GM21528 (cell line): ENCODE data around the gene SSR1.

Source experiments
- ATAC-seq: cut with Tn5 transposase; IDR thresholded peaks from one replicate; pipeline ENCODE4 v1.9.1; 2021; ENCODE audit warnings: mild to moderate bottlenecking, moderate library complexity; ENCODE audit not compliant: unreplicated experiment, low FRiP score

Gene SSR1

DNA sequence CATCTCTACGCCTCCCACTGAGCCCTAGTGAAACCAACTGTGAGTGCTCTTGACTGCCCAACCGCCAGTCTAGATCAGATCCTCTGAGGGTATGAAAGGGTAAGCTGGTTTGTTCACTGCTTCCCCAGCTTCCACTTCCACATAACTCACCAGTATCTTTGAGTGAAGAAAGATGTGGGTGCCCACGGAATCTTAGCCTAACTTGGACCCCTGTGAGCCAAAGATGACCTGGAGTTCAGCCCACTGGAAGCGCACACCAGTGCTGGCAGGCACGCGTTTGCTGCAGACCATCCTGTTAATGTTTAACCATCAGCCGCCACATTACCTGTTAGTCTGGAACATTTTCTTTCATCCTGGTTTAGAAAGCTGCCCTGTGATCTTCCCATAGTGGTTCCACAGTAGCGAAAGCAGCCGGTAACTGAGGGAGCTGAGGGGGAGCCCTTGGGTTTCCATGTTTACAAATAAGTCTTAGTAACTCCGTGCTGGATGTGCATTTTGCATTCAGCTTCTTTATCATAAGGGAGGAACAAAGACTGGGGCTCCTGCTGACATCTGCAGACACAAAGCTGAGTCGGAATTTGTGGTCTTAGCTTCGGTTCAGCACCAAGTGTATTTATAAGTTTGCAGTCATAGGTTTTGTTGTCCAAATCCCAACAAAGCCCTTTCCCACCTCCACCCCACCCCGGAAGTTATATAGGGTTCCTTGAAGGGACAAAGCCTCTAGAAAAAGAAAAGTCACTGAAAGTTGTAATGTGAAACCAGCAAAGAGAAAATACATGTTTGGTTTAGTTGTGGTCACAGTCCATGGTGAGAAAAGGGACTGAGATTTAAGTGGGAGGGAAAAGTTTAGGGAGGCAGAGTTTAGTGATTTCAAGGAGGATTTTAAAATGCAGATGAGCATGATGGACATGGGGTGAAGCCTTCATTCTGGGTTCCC is 71.0 kb downstream of the SSR1 start:
- no peak for ATAC-seq

DNA sequence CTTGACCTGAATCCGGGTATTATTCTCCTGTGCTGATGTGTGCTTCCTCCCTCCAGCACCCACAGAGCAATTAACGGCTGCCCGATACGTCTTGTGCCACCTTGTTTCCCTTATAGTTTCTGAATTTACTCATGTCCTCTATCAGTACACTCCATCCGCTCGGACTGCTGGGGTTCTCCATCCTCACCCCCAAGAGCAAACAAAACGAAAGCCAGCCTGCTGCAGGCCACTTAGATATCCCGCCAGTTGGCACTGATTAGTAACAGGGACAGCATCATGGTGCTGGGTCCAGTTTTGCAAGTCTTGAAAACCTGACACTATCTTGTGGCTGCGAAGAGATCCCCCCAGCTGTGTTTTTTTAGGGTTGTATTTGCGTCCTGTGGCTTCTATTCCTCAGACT is 71.8 kb downstream of the SSR1 start:
- ATAC-seq, result no peak

DNA sequence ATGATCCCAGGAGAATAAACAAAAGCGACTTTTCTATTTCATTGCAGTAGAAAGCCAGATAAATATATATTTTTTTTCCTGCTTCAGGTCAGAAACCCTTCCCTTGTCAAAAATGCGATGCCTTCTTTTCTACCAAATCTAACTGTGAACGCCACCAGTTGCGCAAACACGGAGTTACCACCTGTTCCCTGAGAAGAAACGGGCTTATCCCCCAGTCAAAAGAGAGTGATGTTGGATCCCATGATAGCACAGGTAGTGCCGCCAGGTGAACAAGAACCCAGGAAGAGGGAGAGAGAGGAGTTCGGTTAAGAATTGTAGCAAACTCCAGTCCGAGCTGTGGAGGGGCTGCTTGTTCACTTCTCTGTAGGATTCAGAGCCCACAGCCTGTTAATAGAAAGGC is 72.6 kb downstream of the SSR1 start:
- no peak for ATAC-seq

DNA sequence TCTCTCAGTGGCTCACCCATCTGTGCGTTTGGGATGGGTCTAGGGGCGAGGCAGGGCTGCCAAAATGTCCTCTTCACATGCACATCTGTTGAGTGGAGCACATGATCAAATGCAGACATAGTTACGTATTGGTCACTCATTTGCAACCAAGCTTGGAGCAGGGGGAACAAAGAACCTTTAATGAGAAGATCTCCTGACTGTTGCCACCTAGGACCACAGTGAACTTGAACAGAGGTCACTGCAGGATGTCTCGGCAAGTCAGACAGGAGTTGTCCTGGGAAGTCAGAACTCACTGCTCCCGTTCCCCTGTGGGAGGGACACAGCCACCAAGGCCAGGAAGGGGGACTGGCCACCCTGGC is 73.4 kb downstream of the SSR1 start:
- no peak for ATAC-seq

DNA sequence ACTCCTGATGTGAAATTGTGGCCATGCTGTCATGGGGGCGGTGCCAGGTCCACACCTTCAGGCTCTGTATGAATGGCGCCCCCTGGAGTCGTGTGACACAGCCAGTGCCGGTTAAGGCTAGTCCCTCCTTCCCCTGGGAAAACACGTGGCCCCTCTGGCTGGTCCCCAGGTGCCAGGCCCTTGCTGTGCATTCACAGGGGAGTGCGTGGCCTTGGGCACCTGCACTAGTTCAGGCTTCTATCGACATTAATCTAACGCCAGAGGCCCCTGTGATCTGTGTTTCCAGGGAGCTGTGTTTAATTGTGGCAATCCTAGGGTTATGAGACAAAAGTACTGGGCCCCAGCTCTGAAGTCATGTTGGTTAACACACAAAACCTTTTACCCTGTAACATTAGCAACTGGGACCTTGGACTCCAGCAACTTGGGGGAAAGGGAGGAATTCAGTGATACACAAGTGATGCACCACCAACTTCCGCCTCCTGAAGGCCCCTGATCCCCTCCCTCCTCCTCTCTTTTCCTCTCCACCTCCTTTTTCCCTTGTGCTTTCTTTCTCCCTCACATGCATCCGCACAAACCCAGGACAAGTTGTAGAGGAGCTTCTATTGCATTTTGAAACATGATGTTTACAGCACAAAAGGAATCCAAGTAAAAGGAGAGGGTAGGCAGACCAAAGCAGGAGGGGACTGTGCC is 74.0 kb downstream of the SSR1 start:
- no peak for ATAC-seq

DNA sequence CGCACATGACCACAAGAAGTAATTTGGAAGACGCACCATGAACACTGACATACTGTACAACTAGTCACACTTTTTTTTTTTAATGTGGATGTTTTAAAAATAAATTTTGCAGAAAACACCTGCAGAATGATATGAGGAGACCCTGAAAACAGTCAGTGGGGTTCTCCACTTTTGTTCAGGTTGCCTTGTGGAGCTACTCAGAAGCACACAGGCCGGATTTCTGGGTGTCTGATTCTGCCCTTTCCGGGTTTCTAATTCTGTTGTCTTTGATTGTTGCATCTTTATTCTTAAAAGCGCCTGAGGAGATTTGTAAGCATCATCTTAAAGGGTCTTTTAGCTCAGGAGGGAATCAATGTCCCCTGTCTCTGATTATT is 74.5 kb downstream of the SSR1 start:
- ATAC-seq, result no peak

DNA sequence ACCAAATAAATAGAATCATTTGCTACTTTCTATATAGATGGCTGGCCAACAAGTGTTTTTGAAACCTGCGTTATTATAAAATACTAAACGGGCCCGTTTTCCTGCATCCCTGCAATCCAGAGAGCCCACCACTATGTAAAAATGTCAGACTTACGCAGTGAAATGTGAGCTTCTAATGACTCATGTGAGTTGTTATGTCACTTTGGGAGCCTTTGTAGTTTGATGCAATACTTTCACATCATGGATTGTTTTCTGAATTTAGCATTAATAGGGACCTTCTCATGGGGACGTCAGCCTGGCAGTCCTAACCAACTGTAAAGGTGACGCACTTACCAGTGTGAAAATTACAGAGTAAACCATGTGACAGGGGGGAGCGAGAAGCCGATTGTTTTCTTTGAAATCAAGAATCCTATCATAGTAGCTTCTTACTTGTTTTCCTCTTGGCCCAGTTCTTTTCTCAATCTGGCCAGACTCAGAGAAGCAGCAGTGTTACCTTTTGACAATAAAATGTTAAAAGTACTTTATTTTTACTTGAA is 75.3 kb downstream of the SSR1 start:
- ATAC-seq, result no peak

DNA sequence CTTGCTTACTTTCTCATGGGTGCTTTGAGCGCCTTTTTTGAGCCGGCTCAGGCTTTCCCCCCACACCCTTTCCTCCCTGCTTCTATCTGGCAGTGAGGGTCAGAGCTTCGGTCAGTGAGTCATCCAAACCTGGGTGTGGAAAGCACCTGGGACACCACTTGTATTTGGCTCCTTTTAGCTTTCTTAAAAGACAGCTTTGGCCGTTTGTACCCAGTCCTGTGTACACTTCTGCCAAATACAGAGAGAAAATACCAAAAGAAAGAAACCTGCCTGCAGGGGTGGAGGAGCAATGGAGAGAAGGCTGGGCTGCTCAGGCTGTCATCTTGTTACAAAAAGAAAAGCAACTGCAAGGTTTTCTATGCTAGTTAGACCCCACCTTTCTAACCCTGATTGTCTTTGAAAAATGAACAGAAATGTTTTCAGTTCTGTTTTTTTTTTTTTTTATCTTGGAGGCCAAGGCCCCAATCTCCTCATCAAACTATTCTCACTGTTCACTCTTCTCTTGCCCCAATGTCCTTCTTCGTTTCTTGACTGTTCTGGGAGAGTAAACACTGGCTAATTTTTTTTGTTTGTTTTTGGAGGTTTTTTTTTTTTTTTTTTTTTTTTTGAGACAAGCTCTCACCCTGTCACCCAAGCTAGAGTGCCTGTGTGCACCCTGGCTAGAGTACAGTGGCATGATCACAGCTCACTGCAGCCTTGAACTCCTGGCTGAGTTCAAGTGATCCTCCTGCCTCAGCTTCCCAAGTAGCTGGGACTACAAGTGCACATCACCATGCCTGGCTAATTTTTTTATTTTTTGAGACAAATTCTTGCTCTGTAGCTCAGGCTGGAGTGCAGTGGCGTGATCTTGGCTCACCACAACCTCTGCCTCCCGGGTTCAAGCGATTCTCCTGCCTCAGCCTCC is 76.4 kb downstream of the SSR1 start:
- ATAC-seq, result peak; percentile 54

DNA sequence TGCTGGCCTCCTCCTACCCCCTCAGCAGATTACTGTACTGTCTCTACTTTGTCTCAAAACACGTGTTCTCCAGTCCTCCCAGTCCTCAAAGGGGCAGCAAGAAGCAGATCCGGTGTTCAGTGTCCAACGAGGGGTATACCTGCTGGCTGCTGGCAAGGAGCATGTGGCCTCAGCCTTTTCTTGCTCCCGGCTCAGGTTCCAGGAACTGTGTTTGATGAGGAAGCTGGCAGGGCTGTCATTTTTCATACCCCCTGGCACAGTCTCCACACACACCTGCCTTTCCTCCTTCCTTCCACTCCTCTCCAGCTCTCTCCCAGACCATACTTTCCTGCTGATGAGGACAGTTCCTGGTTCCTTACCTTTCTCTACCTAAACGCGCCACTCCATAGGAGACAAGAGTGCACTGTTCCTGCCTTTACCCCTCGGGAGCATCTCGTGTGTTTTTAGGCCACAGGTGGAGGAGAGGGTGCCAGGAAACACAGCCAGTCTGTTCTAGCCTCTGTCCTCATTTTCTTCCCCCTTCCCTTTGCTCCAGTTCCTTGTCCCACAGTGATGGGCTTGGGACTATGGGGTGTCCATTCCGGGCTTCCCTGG is 77.2 kb downstream of the SSR1 start:
- peak; percentile 9 for ATAC-seq

DNA sequence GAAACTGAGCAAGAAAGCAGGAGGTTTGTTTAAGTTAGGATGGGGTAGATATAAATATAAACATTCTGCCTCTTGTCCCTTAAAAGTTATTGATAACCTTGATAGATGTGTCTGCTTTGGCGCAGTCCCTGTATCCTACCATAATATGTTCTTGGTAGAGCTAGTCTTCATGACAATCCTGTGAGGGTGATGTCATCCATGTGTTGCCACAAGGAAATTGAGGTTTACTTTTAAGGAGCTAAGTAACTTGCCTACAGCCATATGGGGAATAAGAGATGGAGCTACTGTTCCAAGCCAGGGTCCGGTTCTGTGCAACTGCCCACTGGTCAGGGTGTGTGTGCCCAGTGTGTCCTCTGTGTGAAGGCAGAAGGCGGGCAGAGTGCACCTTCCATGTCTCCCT is 78.5 kb downstream of the SSR1 start:
- no peak for ATAC-seq

DNA sequence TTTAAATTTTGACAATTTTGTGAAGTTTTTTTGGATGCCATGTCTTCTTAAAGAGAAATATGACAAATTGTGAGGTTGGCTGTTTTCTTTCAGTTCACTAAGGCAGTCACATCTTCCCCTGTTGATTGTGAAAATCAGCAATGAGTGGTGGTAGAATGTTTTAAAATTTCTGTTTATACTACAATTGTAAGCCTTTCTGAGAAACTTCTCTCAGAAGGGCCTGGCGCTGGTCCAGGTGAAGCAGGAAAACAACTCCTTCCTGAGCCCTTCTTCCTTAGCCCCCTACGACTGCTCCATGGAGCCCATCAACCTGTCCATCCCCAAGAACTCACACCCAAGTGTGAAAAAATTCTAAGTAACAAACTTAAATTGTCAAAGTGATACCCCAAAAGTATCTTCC is 80.6 kb downstream of the SSR1 start:
- no peak for ATAC-seq

DNA sequence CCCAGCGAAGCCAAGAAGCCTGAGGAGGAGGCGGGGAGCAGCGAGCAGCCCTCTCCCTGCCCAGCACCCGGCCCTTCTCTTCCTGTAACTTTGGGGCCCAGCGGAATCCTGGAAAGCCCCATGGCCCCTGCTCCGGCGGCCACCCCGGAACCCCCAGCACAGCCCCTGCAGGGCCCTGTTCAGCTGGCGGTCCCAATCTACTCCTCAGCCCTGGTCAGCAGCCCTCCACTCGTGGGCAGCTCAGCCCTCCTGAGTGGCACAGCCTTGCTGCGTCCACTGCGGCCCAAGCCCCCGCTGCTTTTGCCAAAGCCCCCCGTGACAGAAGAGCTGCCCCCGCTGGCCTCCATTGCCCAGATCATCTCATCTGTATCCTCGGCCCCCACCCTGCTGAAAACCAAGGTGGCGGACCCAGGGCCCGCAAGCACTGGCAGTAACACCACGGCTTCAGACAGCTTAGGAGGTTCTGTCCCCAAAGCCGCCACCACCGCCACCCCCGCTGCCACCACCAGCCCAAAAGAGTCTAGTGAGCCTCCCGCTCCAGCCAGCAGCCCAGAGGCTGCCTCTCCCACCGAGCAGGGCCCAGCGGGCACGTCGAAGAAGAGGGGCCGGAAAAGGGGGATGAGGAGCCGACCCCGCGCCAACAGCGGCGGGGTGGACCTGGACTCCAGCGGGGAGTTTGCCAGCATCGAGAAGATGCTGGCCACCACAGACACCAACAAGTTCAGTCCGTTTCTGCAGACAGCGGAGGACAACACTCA is 81.9 kb downstream of the SSR1 start:
- ATAC-seq, result no peak

DNA sequence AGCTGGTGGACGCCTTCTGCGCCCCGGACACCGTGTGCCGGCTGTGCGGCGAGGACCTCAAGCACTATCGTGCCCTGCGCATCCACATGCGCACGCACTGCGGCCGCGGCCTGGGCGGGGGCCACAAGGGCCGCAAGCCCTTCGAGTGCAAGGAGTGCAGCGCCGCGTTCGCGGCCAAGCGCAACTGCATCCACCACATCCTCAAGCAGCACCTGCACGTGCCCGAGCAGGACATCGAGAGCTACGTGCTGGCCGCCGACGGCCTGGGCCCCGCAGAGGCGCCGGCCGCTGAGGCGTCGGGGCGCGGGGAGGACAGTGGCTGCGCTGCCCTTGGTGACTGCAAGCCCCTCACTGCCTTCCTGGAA is 82.7 kb downstream of the SSR1 start:
- no peak for ATAC-seq

DNA sequence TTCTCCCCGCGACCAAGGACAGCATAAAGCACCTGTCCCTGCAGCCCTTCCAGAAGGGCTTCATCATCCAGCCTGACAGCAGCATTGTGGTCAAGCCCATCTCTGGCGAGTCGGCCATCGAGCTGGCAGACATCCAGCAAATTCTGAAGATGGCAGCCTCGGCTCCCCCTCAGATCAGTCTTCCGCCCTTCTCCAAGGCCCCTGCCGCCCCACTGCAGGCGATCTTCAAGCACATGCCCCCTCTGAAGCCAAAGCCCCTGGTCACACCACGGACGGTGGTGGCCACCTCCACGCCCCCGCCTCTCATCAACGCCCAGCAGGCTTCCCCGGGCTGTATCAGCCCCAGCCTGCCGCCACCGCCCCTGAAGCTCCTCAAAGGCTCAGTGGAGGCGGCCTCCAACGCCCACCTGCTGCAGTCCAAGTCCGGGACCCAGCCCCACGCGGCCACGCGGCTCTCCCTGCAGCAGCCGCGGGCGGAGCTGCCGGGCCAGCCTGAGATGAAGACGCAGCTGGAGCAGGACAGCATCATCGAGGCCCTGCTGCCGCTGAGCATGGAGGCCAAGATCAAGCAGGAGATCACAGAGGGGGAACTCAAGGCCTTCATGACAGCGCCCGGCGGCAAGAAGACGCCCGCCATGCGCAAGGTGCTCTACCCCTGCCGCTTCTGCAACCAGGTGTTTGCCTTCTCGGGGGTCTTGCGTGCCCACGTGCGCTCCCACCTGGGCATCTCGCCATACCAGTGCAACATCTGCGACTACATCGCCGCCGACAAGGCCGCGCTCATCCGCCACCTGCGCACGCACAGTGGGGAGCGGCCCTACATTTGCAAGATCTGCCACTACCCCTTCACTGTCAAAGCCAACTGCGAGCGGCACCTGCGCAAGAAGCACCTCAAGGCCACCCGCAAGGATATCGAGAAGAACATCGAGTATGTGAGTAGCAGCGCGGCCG is 83.3 kb downstream of the SSR1 start:
- ATAC-seq, result no peak

DNA sequence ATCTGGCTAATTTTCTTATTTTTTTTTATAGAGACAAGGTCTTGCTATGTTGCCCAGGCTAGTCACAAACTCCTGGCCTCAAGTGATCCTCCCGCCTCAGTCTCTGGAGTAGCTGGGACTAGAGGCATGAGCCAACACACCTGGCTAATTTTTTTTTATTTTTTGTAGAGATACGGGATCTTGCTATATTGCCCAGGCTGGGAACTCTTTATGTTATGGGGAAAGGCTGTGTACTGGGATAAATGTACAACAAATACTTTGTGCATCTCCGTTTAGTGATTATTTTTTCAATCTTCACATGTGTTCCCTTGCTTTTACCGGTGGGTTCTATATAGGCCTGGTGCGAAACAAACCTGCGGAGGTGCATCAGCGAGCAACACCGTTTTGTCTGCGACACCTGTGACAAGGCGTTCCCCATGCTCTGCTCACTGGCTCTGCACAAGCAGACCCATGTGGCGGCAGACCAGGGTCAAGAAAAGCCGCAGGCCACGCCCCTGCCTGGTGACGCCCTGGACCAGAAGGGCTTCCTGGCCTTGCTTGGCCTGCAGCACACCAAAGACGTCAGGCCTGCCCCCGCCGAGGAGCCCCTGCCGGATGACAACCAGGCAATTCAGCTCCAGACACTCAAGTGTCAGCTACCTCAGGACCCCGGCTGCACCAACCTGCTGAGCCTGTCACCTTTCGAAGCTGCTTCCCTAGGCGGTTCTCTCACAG is 84.2 kb downstream of the SSR1 start:
- ATAC-seq, result no peak

DNA sequence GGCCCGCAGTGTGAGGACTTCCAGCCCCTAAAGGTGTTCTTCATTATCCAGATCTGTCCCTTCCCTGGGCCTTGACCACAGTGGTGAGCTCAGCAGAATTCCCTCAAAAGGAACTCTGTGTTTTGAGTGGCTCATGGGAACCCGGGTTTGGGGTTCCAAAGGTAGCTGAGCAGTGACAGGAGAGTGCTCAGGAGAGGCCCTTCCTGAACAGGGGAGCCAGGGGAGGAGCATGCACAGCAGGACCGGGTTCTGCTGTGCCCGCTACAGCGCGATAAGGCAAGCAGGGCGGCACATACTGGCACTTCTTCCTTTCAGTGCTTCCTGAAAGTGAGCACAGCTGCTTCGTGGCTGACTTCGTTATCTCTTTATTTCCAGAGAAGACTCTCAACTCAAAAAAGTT is 88.3 kb downstream of the SSR1 start:
- no peak for ATAC-seq

DNA sequence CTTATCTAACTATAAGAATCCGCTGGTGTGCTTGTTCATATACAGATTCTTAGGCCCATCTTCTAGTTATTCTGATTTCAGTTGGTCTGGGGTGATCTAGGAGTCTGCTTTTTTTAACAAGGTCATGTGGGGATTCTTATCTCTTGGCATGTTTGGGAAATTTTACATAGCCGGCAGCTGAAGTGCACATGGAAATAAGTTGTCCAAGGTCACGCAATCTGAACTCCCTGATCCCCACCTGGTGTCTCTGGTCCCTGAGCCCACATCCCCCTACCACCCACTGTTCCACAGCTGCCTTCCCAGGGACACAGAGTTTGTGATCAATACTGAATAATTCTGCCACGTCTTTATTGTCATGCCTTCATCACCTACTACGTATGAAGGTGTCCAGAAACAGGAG is 90.8 kb downstream of the SSR1 start:
- ATAC-seq, result no peak

DNA sequence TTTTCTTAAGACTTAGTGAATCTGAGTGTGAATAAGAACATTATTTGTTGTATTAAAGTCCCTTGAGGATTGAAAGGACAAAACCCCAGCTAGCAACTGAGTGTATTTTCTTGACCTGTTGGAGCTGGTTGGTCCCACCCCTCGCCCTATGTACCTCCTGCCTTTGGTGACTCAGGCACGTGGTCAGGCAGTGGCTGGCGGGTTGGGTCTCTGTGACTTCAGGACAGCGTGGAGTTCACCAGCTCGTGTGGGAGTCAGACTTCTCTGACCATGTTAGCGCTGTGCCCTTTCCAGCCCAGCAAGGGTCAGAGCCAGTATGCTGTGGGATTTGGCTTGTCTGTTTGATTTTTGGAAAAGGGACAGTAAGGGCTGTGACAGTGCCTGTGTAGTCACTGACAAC is 93.7 kb downstream of the SSR1 start:
- no peak for ATAC-seq
